Activated CD8-positive, alpha-beta memory T cell treated with anti-CD3 and anti-CD28 coated beads, Interleukin-2, amount 50 U/mL, for 1 hour (primary cell): ENCODE results near the gene GGN.
"Not testable (repeated sequence)": the region's sequence is repeated elsewhere in the genome, so short reads cannot be mapped to it uniquely, and the experiment has no call there.

ENCODE experiments used
- DNase-seq: peaks from one replicate; pipeline ENCODE4 v3.0.0-alpha.2; 2020; ENCODE audit errors: extremely low read depth

GGN gene

DNA sequence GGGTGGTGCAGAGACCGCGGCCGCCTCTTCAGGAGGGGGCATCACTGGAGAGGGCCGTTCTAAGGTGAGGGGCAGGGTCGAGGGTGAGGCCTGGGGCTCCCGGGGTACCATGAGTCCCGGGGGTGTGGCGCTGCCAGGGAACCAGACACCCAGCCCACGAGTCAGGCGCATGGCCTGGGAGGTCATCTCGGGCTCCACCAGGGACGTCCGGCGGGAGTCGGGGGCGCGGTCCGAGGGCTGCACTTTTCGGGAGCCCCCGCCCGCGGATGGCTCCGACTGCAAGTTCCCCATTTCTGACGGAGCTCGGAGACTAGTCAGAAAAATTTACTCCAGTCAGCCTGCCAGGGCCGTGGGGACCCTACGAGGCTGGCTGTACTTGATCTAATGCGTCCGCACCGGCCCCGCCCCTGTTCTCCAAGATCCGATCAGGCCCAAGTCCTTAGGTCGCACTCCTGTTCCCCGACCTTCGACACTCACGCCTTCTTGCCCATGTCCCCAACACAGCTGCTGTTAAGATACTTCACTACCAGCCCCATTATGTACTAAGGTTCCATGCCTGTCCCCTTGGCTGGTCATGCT is 774 bp downstream of the GGN start:
- no peak for DNase-seq

- no peak for DNase-seq
These were observed 1.4 kb downstream of the GGN start for GRCh38 chr19:38386300-38386970.

GRCh38 chr19:38385804-38386257 is 2.0 kb downstream of the GGN start:
- DNase-seq = no peak

GRCh38 chr19:38385057-38385803 is 2.6 kb downstream of the GGN start:
- no peak for DNase-seq

GRCh38 chr19:38384209-38385027 is 3.4 kb downstream of the GGN start:
- DNase-seq = no peak

GRCh38 chr19:38383743-38384142 is 4.1 kb downstream of the GGN start:
- DNase-seq = no peak

- no peak for DNase-seq
These were observed 4.7 kb downstream of the GGN start for GRCh38 chr19:38383184-38383583.

DNA sequence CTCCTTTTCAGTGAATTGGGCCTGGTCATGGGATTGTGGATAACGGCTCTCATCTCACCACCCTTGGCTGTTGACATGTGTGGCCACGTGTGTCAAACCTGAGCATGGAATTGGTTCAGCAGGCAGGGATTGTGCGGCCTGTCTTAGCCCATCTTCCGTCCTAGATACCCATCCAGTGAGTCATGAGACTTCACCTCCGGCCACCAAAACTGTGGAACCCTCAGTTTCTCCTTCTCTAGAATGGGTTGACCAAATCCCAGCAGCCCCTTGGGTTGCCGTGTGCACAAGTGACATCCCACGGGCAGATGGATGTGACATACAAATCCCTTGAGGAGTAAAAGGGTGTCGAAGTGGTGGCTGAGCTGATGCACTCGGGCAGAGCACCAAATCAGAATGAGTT is 6.7 kb downstream of the GGN start:
- no peak for DNase-seq

DNA sequence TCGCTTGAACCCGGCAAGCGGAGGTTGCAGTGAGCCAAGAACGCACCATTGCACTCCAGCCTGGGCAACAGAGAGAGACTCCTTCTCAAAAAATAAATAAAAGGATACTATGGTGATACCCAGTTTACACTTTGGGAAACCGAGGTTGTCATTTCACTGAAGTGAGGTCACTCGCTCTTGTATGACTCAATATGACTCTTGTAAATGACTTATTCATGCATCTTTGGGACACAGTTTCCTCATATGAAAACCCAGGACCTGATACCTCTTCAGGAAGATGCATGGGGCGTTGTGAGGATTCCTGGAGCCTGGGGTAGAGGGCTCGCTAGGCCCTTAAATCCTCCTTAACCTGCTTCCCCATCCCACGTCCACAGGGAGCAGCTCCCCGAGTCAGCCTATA is 9.0 kb downstream of the GGN start:
- no peak for DNase-seq

GRCh38 chr19:38377052-38377451 is 10.8 kb downstream of the GGN start:
- no peak for DNase-seq

GRCh38 chr19:38376576-38376975 is 11.3 kb downstream of the GGN start:
- DNase-seq = no peak

DNA sequence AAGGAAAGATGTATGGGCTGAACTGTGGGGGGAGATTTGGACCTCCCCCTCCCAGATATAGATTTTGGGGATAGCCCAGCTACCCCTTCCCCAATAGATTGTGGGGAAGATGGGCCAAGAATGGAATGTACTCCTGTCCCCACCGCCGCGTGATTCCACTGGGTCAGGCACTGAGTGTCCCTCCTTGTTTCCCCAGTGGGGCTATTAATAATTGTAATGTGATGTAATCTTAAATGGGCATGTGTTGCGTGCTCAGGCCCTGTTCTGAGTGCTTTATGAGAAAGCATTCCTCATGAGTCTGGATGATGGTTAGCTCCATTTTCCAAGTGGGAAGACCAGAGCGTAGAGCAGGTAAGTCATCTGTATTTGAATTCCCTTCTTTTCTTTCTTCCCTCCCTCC is 12.1 kb downstream of the GGN start:
- DNase-seq = no peak

GRCh38 chr19:38375098-38375493 is 12.7 kb downstream of the GGN start:
- no peak for DNase-seq

GRCh38 chr19:38374332-38375097 is 13.3 kb downstream of the GGN start, which contains the start of gene PSMD8:
TSS of gene PSMD8 (plus strand) at chr19:38374571. CDS start at chr19:38374602, 31 bp downstream.
- DNase-seq = peak; percentile 97

DNA sequence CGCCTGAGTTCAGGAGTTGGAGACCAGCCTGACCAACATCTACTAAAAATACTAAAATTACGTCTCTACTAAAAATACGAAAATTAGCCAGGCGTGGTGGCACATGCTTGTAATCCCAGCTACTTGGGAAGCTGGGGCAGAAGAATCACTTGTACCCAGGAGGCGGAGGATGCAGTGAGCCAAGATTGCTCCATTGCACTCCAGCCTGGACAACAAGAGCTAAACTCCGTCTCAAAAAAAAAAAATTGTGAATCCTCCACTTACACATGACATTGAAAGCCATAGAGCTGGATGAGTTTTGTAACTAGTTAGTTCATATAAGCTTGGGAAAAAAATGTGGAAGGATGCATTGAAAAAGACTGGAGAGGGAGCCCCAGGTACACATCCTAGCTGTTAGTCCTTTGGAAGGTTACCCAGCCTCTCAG is 13.9 kb downstream of the GGN start:
- no peak for DNase-seq

DNA sequence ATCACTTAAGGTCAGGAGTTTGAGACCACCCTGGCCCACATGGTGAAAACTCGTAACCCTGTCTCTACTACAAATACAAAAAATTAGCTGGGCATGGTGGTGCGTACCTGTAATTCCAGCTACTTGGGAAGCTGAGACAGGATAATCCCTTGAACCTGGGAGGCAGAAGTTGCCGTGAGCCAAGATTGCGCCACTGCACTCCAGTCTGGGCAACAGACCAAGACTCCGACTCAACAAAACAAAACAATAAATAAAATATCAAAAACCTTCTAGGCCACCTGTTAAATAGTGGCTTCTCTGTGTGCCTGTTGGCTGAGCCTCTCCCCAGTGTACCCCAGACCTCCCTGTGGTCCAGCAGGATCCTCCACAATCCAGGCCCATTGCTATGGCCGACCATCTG is 16.8 kb downstream of the GGN start:
- DNase-seq = no peak

GRCh38 chr19:38370299-38370698 is 17.5 kb downstream of the GGN start:
- DNase-seq = no peak

GRCh38 chr19:38369584-38369983 is 18.2 kb downstream of the GGN start:
- no peak for DNase-seq

DNA sequence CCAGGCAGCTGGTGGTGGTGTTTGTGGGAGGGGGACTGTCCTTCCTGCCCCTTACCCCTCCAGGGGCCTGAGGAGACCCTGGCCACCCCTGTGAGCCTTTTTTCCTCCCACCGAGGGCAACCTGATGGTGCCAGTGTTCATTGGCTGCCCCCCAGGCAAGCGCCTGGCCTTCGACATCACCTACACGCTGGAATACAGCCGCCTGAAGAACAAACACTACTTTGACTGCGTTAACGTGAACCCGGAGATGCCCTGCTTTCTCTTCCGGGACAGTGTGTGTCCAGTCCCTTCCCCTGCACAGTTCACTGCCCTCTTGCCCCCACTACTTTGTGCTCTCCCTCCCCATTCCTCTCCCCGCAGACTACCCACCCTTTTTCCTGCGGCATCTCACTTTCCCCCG is 20.8 kb downstream of the GGN start:
- no peak for DNase-seq

- not testable (repeated sequence) for DNase-seq
These were observed 24.7 kb downstream of the GGN start for GRCh38 chr19:38362946-38363688.
